Muscle of back (tissue), 11 donors: ENCODE data around the gene PAK1IP1. TPM values are rescaled to one million over a fixed set of nuclear protein-coding genes. Genes with fewer than 3 reads are reported as not detected.
"Not testable (repeated sequence)": the region's sequence is repeated elsewhere in the genome, so short reads cannot be mapped to it uniquely, and the experiment has no call there.

Experiments
- DNase-seq, 3 donors: peaks; one replicate each; pipeline versions ENCODE4 v3.0.0 to v3.0.0-alpha.2; 2013
- polyA plus RNA-seq, 10 donors: library from polyadenylated mRNA; unstranded; fragments of 120-200 nt; gene quantifications; one replicate each; pipeline ENCODE4 v1.2.1, GENCODE V29; 2013; ENCODE audit not compliant: insufficient read length in 10 of 10

The PAK1IP1 gene
- polyA plus RNA-seq, 10 donors = 16.3 to 20.9 (median 17.9) TPM

DNA sequence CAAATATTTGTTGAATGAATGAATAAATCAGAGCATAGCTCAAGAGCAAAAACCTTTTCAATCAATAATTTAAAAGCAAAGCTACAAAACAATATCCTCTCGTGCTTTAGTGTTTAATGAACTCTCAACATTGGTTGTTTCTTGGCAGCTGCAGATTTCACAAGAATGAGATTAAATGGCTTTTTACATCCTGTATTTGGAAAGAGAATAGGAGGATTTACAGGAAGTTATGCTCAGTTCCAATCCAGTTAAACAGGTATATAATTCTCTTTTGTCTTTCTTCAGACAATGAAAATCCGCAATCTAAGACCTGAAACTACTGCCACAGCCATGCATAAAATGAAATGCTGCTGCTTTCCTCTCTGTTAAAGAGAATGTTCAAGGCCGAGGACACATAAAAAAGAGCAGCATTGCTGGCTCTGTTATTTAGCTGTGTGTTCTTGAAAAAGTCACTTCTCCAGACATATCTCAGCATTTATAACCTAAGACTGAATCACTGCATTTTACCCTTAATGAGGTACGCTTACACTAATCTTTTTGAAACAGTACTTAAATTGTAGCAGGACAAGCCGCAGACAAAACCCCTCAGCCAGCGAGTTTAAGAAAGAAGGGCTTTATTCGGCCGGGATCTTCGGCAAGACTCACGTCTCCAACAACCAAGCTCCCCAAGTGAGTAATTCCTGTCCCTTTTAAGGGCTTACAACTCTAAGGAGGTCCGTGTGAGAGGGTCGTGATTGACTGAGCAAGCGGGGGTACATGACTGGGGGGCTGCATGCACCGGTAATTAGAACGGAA is 3.9 kb upstream of the PAK1IP1 start:
- DNase-seq = no peak

- DNase-seq = no peak
Observed at GRCh38 chr6:10692965-10693538, 1.7 kb upstream of the PAK1IP1 start.

GRCh38 chr6:10695086-10695657 is 400 bp downstream of the PAK1IP1 start:
- peak in 1 of 3 donors; percentile 1 for DNase-seq

- DNase-seq = no peak
Observed at GRCh38 chr6:10696655-10697054, 1.9 kb downstream of the PAK1IP1 start.

GRCh38 chr6:10713962-10714361 is 19.2 kb downstream of the PAK1IP1 start:
- no peak for DNase-seq

GRCh38 chr6:10719296-10719963 is 24.7 kb downstream of the PAK1IP1 start:
- peak in 2 of 3 donors; percentile 11 to 17 for DNase-seq

GRCh38 chr6:10719964-10720264 is 25.1 kb downstream of the PAK1IP1 start:
- DNase-seq = peak; percentile 33 to 68 (median 47)

- DNase-seq = peak; percentile 33 to 82 (median 49)
Observed at GRCh38 chr6:10720265-10720959, 25.6 kb downstream of the PAK1IP1 start.

DNA sequence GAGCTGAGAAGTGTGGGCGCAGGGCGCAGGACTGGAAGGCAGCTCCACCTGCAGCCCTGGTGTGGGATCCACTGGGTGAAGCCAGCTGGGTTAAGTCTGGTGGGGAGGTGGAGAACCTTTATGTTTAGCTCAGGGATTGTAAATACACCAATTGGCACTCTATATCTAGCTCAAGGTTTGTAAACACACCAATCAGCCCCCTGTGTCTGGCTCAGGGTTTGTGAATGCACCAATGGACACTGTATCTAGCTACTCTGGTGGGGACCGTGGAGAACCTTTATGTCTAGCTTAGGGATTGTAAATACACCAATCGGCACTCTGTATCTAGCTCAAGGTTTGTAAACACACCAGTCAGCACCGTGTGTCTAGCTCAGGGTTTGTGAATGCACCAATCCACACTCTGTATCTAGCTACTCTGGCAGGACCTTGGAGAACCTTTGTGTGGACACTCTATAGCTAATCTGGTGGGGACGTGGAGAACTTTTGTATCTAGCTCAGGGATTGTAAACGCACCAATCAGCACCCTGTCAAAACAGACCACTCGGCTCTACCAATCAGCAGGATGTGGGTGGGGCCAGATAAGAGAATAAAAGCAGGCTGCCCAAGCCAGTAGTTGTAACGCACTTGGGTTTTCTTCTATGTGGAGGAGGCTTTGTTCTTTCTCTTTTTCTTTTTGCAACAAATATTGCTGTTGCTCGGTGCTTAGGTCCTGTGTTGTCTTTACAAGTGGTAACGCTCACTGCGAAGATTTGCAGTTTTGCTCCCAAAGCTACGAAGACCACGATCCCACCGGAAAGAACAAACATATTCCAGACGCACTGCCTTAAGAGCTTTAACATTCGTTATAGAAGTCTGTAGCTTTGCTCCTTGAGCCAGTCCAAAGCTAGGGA is 26.4 kb downstream of the PAK1IP1 start:
- DNase-seq = not testable (repeated sequence)

DNA sequence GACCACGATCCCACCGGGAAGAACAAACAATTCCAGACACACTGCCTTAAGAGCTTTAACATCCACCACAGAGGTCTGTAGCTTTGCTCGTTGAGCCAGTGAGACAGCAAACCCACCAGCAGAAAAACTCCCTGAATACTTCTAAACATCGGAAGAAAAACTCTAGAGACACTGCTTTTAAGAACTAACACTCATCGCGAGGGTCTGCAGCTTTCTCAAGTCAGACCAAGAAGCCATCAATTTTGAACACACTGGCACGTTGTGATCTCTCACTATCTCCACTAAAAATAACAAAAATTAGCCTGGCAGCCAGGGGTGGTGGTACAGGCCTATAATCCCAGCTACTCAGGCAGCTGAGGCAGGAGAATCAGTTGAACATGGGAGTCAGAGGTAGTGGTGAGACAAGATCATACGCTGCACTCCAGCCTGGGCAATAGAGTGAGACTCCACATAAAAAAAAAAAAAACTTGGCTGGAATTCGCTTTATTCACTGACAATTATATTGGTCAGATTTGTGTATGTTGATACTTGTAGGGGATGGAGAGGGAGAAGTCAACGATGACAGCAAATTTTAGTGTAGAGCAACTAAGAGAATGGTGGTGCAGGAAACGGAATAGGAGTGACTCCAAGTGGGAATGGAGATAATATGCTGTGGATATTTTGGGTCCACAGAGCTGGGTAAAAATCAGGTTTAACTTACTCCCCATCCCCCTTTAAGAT is 27.2 kb downstream of the PAK1IP1 start:
- no peak for DNase-seq

- no peak for DNase-seq
Observed at GRCh38 chr6:10722570-10722819, 27.7 kb downstream of the PAK1IP1 start.

GRCh38 chr6:10722820-10723566 is 28.2 kb downstream of the PAK1IP1 start, which contains the start of gene TMEM14C:
Gene TMEM14C (plus strand): TSS chr6:10723070. CDS start chr6:10724614, 1,544 bp downstream.
- DNase-seq = peak; percentile 97 to 99 (median 98)

GRCh38 chr6:10723567-10723881 is 28.8 kb downstream of the PAK1IP1 start:
- no peak for DNase-seq

DNA sequence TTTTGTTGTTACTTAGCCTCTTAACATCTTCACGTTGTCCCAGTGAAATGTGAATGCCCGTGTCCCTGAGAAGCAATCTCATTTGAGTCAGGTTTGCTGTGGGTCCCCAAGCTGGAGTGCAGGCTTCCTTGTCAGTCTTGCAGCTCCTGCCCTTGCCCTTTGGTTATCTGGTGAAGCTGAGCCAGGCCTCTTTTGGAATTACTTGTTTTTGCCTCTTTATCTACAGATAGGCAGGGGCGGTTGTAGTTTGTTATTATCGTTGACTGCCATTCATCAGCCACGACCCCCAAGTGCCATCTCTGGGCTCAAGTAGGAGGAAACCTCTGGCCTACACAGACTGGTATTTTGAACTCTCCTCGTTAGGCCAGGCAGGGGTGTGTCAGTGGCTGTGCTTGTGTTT is 30.3 kb downstream of the PAK1IP1 start:
- DNase-seq = no peak

DNA sequence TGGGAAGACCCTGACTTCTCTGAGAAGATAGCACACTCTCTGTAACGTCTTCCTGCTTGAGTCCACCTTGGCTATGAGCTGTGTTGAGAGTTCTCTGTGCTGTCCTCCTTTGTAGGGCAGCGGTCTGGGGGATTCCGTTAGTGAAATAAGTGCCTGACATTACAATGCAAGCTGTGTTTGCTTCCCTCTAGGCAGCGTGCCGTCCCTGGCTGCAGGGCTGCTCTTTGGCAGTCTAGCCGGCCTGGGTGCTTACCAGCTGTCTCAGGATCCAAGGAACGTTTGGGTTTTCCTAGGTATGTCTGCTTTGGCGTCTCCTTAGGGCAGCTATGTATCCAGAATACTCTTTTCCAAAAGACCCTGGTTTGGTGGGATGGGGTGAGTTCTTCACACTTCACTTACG is 30.9 kb downstream of the PAK1IP1 start:
- DNase-seq = no peak

- DNase-seq = no peak
Observed at GRCh38 chr6:10730254-10730653, 35.5 kb downstream of the PAK1IP1 start.

DNA sequence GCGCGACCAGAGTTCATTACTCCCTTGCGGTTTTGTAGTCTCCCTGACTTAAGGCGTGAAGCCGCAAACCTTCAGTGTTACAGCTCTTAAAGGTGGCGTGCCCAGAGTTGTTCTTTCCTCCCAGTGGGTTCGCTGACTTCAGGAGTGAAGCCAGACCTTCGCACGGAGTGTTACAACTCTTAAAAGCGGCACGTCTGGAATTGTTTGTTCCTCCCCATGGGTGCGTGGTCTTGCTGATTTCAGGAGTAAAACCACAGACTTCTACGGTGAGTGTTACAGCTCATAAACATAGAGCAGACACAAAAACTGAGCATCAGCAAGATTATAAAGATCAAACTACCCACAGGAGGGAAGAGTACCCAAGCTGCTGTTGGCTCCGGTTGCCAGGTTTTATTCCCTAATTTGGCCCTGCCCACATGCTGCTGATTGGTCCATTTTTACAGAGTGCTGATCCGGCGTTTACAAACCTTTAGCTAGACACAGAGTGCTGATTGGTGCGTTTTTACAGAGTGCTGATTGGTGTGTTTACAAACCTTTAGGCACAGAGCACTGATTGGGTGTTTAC is 38.5 kb downstream of the PAK1IP1 start:
- no peak for DNase-seq

GRCh38 chr6:10733863-10734262 is 39.1 kb downstream of the PAK1IP1 start:
- no peak for DNase-seq

DNA sequence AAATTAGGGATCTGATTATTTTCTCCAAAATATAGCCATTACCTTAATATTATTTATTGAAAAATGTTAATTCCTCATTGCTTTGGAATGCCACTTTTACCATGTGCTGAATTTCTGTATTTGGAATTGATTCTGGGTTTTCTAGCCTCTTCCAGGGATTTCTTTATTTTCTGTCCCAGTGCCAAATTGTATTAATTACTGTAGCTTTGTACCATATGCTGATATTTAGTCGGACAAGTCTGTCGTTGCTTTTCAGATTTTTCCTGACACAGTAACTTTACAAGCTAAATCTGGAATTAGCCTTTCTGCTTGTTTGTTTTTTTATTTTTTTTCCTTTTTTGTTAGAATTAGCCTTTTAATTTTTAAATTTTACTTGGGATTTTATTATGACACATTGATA is 42.0 kb downstream of the PAK1IP1 start:
- no peak for DNase-seq

GRCh38 chr6:10740061-10740460 is 45.3 kb downstream of the PAK1IP1 start:
- no peak for DNase-seq
